K562 (cell line): Measurements from ENCODE around the gene PPP6R3. TPM values are rescaled to one million over a fixed set of nuclear protein-coding genes. Genes with fewer than 3 reads are reported as not detected.

Source experiments
- ATAC-seq: fragments of 200-7000 bp; cut with Tn5 transposase; 3 replicates; pipeline ENCODE4 v1.9.1; 2020; ENCODE audit warnings: moderate library complexity
- BruUV-seq: library from RNA; stranded (reverse); fragments of 400-500 nt; replicated peaks from 2 replicates; lab custom pipeline; 2021; lab: Mats Ljungman, UMichigan
- CTCF ChIA-PET: fragments of 300-600 bp; formaldehyde crosslinking; extraction: SDS; loops from one replicate; lab custom pipeline; 2021; ENCODE audit warnings: low intra/inter-chr PET ratio; lab: Yijun Ruan, JAX
- POLR2A ChIA-PET: fragments of 300-600, 350-650 bp; sonication (Branson Sonifier 250); formaldehyde crosslinking; extraction: SDS; loops from one replicate; lab custom pipeline; 2021; ENCODE audit warnings: antibody characterized with exemption, inconsistent platforms; lab: Yijun Ruan, JAX
- DNase-seq, 4 experiments: peaks; one replicate each; pipeline versions ENCODE4 v3.0.0 to v3.0.0-alpha.2; 2011 to 2018; ENCODE audit warnings: low spot score in 3 of 4, mixed read lengths in 3 of 4; ENCODE audit errors: extremely low read depth in 1 of 4
- FAIRE-seq: peaks from 2 replicates; lab custom pipeline; 2011; peaks lifted over from hg19 to GRCh38; lab: Jason Lieb, UNC
- H2AFZ ChIP-seq: 2 replicates; pipeline ENCODE4 v1.6.0; 2011; ENCODE audit warnings: low read depth, low read length, control low read depth, inconsistent platforms
- H3K27ac ChIP-seq: fragments of 200-600 bp; 3 replicates; pipeline ENCODE4 v1.8.0; 2011; ENCODE audit warnings: low read depth, mild to moderate bottlenecking, control low read depth, inconsistent platforms, low read length, moderate library complexity, mixed read lengths; ENCODE audit errors: extremely low read depth
- H3K27me3 ChIP-seq, 2 experiments: fragments of 300-600 bp in 1 of 2; 2 replicates in 1 of 2; 3 replicates in 1 of 2; pipeline versions ENCODE4 v1.6.0 to v1.8.0; 2011; ENCODE audit warnings: inconsistent platforms in 2 of 2, low read length in 2 of 2, mild to moderate bottlenecking in 1 of 2, mixed read lengths in 1 of 2, moderate library complexity in 1 of 2; ENCODE audit not compliant: control insufficient read depth in 2 of 2, insufficient read depth in 2 of 2
- H3K36me3 ChIP-seq: fragments of 300-600 bp; 3 replicates; pipeline ENCODE4 v1.8.0; 2011; ENCODE audit warnings: mild to moderate bottlenecking, low read length, inconsistent platforms; ENCODE audit not compliant: control insufficient read depth, insufficient read depth
- H3K4me1 ChIP-seq, 2 experiments: fragments of 200-600 bp in 1 of 2; replicated peaks in 1 of 2; 2 replicates in 1 of 2; 3 replicates in 1 of 2; pipeline versions ENCODE4 v1.5.1 to v1.8.0; 2011; ENCODE audit warnings: inconsistent platforms in 2 of 2, low read length in 2 of 2, mild to moderate bottlenecking in 1 of 2, mixed read lengths in 1 of 2, moderate library complexity in 1 of 2; ENCODE audit not compliant: control insufficient read depth in 2 of 2, insufficient read depth in 2 of 2
- H3K4me2 ChIP-seq: 2 replicates; pipeline ENCODE4 v1.6.1; 2011; ENCODE audit warnings: low read length, control low read depth, inconsistent platforms, mixed read lengths; ENCODE audit not compliant: insufficient read depth
- H3K4me3 ChIP-seq: fragments of 200-600 bp; sonication (generic), shearing (Covaris generic); 2 replicates; pipeline ENCODE4 v1.5.1; 2016; ENCODE audit warnings: control low read depth, inconsistent platforms
- H3K79me2 ChIP-seq: fragments of 200-600 bp; 3 replicates; pipeline ENCODE4 v1.8.0; 2011; ENCODE audit warnings: low read length, inconsistent platforms; ENCODE audit not compliant: control insufficient read depth, insufficient read depth
- H3K9ac ChIP-seq, 2 experiments: 2 replicates each; pipeline versions ENCODE4 v1.6.0 to v1.6.1; 2011; ENCODE audit warnings: low read depth in 2 of 2, low read length in 2 of 2, control low read depth in 1 of 2, inconsistent platforms in 1 of 2, mild to moderate bottlenecking in 1 of 2, mixed read lengths in 1 of 2; ENCODE audit not compliant: insufficient read depth in 1 of 2
- H3K9me1 ChIP-seq: one replicate; pipeline ENCODE4 v1.6.0; 2011; ENCODE audit warnings: inconsistent platforms, mild to moderate bottlenecking, low read length, moderate library complexity; ENCODE audit not compliant: control insufficient read depth, insufficient read depth
- H3K9me3 ChIP-seq: replicated peaks from 2 replicates; pipeline ENCODE4 v1.5.1; 2011; ENCODE audit warnings: low read depth, low read length, inconsistent platforms; ENCODE audit not compliant: control insufficient read depth, insufficient read depth
- H4K20me1 ChIP-seq: replicated peaks from 2 replicates; pipeline ENCODE4 v1.6.1; 2011; ENCODE audit warnings: low read length, inconsistent platforms, mixed read lengths; ENCODE audit not compliant: control insufficient read depth, insufficient read depth
- MEIS2 ChIP-seq: fragments of 450-650 bp; IDR thresholded peaks from 2 replicates; pipeline ENCODE4 v1.6.1; 2014; ENCODE audit warnings: mild to moderate bottlenecking; ENCODE audit not compliant: partially characterized antibody
- MTA1 ChIP-seq: fragments of 450-650 bp; IDR thresholded peaks from 2 replicates; pipeline ENCODE4 v1.6.1; 2017; ENCODE audit warnings: borderline replicate concordance
- NCOA1 ChIP-seq: fragments of 450-650 bp; IDR thresholded peaks from 2 replicates; pipeline ENCODE4 v1.6.1; 2016; ENCODE audit warnings: low read depth
- PCBP1 ChIP-seq: fragments of 200-400 bp; formaldehyde crosslinking; IDR thresholded peaks from 2 replicates; pipeline ENCODE4 v1.6.1; 2018; ENCODE audit warnings: mild to moderate bottlenecking, low read depth, low read length; ENCODE audit not compliant: poor library complexity, severe bottlenecking
- ZNF384 ChIP-seq: IDR thresholded peaks from 2 replicates; pipeline ENCODE4 v1.6.1; 2012; ENCODE audit warnings: low read depth, low read length, improper control_type of control experiment
- WGBS: fragments of 100-300 bp; shearing (Covaris generic); methylation state at CpG from one replicate; pipeline ENCODE4 v1.1.6; 2016; ENCODE audit warnings: low coverage, mixed read lengths; ENCODE audit not compliant: insufficient coverage; ENCODE audit errors: missing lambda C conversion rate; 5-methylcytosine and 5-hydroxymethylcytosine counted together
- in situ Hi-C: fragments of 300-500 bp; cut with MboI; formaldehyde crosslinking; loops from 4 replicates; pipeline ENCODE4 v1.15.0; 2018; ENCODE audit warnings: inconsistent platforms, mixed read lengths
- intact Hi-C: fragments of 100-400 bp; cut with micrococcal nuclease; formaldehyde crosslinking; loops from 2 replicates; pipeline ENCODE4 v1.14.2; 2022
- polyA plus RNA-seq, 8 experiments: library from polyadenylated mRNA; depleted of rRNA in 4 of 8; stranded (reverse) in 5 of 8; unstranded in 3 of 8; fragments of >200 nt; fragmentation: Nextera tagmentation in 2 of 8; fragmentation: Illumina TruSeq in 1 of 8; extraction: Ambion mirVana in 2 of 8; extraction: Trizol in 1 of 8; gene quantifications; 2 replicates each; pipeline versions ENCODE4 v1.2.1 to v1.2.3, GENCODE V29; 2011 to 2014; ENCODE audit warnings: inconsistent platforms in 1 of 8, missing spikeins in 1 of 8
- total RNA-seq, 7 experiments: library from RNA; depleted of rRNA in 6 of 7; stranded (reverse); fragments of >200 nt in 6 of 7; fragmentation: Illumina TruSeq in 2 of 7; extraction: Trizol in 2 of 7; gene quantifications; 2 replicates each; pipeline versions ENCODE4 v1.2.1 to v1.2.3, GENCODE V29; 2011 to 2021; ENCODE audit warnings: low replicate concordance in 1 of 7
- TF ChIP-seq, protein P1 (sequence below): sonication (generic); formaldehyde crosslinking; IDR thresholded peaks from 2 replicates; pipeline ENCODE4 v1.9.0; 2022; ENCODE audit warnings: mild to moderate bottlenecking, missing genetic modification reagents
- TF ChIP-seq, protein P2 (sequence below), 3 experiments: fragments of 200-800 bp in 1 of 3; sonication (Bioruptor generic) in 1 of 3; sonication (generic) in 1 of 3; formaldehyde crosslinking in 1 of 3; IDR thresholded peaks; 2 replicates each; pipeline versions ENCODE4 v1.6.1 to v1.8.0; 2016 to 2022; ENCODE audit warnings: mild to moderate bottlenecking in 2 of 3, missing compliant biosample characterization in 2 of 3, missing genetic modification characterization in 2 of 3, missing genetic modification reagents in 1 of 3
- TF ChIP-seq, protein P3 (sequence below): fragments of 450-650 bp; IDR thresholded peaks from 2 replicates; pipeline ENCODE4 v1.6.1; 2016; ENCODE audit warnings: mild to moderate bottlenecking, moderate library complexity

Gene PPP6R3
- total and polyA plus RNA-seq, 9 of the 15 experiments (the other 6 are each of a cell fraction or from before 2014, with no cell fraction given): 20.3 to 117 (median 80.6) TPM

DNA sequence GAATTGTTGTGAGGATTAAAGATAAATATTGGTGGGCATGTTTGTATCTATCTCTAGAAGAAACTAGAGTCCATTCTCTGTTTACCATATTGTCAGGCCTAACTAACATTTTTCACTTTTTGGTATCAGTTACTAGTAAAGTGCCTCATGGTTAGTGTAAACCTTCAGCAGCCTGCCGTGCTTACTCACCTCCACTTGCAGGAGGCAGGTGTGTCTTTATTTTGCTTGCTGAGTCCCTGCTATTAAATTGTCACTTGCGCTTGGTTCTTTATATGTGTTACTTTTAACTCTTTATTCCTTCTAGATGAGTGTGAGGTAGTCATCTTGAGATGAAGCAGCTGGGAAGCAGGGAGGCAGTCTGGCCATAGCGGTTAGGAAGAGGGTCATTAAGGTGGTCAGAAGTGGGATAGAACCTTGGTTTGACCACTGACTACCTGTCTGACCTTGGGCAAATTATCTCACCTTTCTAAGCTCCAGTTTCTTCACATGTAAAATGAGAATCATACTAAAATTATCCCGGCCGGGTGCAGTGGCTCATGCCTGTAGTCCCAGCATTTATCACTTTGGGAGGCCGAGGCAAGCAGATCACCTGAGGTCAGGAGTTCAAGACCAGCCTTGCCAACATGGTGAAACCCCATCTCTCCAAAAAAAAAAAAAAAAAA is 21.2 kb downstream of the PPP6R3 start:
- Histone ChIP-seq H3K79me2 (peaks cover 97% of the 10 kb centered on the region), H3K4me3 (no peak overlapping the region), H3K4me1 (no peaks in the 10 kb centered on the region), H4K20me1 (peaks cover 7% of the 10 kb centered on the region; the same call in 1 of the 2 replicates), H3K36me3 (peaks cover 23% of the 10 kb centered on the region; the same call in 1 of the 3 replicates), H3K9ac (no peak overlapping the region), H3K9me3 (no peaks in the 10 kb centered on the region), H3K4me2 (no peak overlapping the region), H3K27ac (no peak overlapping the region), H3K9me1 (no peaks in the 10 kb centered on the region), H2AFZ (no peak overlapping the region), H3K27me3 (no peaks in the 10 kb centered on the region)
- WGBS: 84% methylated on average over 6 of the region's 6 CpGs
- BruUV-seq: no TSS peak
- intact Hi-C loops: no loop called here
- DNase-seq (no peak), ATAC-seq (peak; percentile 35; the same call in 1 of the 3 replicates), FAIRE-seq (peak; percentile 32)
- TF ChIP-seq MEIS2 (no peak), PCBP1 (no peak), NCOA1 (no peak), ZNF384 (no peak), MTA1 (no peak)
- TF ChIP-seq, protein P1, sequence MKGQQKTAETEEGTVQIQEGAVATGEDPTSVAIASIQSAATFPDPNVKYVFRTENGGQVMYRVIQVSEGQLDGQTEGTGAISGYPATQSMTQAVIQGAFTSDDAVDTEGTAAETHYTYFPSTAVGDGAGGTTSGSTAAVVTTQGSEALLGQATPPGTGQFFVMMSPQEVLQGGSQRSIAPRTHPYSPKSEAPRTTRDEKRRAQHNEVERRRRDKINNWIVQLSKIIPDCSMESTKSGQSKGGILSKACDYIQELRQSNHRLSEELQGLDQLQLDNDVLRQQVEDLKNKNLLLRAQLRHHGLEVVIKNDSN: no peak
- TF ChIP-seq, protein P2, sequence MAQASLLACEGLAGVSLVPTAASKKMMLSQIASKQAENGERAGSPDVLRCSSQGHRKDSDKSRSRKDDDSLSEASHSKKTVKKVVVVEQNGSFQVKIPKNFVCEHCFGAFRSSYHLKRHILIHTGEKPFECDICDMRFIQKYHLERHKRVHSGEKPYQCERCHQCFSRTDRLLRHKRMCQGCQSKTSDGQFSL (CRISPR knock-in tag; IDR thresholded peaks at IDR 0.05): no peak
- TF ChIP-seq, protein P2 (tag; IDR thresholded peaks at IDR 0.05): no peak
- TF ChIP-seq, protein P3, sequence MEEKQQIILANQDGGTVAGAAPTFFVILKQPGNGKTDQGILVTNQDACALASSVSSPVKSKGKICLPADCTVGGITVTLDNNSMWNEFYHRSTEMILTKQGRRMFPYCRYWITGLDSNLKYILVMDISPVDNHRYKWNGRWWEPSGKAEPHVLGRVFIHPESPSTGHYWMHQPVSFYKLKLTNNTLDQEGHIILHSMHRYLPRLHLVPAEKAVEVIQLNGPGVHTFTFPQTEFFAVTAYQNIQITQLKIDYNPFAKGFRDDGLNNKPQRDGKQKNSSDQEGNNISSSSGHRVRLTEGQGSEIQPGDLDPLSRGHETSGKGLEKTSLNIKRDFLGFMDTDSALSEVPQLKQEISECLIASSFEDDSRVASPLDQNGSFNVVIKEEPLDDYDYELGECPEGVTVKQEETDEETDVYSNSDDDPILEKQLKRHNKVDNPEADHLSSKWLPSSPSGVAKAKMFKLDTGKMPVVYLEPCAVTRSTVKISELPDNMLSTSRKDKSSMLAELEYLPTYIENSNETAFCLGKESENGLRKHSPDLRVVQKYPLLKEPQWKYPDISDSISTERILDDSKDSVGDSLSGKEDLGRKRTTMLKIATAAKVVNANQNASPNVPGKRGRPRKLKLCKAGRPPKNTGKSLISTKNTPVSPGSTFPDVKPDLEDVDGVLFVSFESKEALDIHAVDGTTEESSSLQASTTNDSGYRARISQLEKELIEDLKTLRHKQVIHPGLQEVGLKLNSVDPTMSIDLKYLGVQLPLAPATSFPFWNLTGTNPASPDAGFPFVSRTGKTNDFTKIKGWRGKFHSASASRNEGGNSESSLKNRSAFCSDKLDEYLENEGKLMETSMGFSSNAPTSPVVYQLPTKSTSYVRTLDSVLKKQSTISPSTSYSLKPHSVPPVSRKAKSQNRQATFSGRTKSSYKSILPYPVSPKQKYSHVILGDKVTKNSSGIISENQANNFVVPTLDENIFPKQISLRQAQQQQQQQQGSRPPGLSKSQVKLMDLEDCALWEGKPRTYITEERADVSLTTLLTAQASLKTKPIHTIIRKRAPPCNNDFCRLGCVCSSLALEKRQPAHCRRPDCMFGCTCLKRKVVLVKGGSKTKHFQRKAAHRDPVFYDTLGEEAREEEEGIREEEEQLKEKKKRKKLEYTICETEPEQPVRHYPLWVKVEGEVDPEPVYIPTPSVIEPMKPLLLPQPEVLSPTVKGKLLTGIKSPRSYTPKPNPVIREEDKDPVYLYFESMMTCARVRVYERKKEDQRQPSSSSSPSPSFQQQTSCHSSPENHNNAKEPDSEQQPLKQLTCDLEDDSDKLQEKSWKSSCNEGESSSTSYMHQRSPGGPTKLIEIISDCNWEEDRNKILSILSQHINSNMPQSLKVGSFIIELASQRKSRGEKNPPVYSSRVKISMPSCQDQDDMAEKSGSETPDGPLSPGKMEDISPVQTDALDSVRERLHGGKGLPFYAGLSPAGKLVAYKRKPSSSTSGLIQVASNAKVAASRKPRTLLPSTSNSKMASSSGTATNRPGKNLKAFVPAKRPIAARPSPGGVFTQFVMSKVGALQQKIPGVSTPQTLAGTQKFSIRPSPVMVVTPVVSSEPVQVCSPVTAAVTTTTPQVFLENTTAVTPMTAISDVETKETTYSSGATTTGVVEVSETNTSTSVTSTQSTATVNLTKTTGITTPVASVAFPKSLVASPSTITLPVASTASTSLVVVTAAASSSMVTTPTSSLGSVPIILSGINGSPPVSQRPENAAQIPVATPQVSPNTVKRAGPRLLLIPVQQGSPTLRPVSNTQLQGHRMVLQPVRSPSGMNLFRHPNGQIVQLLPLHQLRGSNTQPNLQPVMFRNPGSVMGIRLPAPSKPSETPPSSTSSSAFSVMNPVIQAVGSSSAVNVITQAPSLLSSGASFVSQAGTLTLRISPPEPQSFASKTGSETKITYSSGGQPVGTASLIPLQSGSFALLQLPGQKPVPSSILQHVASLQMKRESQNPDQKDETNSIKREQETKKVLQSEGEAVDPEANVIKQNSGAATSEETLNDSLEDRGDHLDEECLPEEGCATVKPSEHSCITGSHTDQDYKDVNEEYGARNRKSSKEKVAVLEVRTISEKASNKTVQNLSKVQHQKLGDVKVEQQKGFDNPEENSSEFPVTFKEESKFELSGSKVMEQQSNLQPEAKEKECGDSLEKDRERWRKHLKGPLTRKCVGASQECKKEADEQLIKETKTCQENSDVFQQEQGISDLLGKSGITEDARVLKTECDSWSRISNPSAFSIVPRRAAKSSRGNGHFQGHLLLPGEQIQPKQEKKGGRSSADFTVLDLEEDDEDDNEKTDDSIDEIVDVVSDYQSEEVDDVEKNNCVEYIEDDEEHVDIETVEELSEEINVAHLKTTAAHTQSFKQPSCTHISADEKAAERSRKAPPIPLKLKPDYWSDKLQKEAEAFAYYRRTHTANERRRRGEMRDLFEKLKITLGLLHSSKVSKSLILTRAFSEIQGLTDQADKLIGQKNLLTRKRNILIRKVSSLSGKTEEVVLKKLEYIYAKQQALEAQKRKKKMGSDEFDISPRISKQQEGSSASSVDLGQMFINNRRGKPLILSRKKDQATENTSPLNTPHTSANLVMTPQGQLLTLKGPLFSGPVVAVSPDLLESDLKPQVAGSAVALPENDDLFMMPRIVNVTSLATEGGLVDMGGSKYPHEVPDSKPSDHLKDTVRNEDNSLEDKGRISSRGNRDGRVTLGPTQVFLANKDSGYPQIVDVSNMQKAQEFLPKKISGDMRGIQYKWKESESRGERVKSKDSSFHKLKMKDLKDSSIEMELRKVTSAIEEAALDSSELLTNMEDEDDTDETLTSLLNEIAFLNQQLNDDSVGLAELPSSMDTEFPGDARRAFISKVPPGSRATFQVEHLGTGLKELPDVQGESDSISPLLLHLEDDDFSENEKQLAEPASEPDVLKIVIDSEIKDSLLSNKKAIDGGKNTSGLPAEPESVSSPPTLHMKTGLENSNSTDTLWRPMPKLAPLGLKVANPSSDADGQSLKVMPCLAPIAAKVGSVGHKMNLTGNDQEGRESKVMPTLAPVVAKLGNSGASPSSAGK: no peak
- CTCF ChIA-PET: no interaction called here
- POLR2A ChIA-PET: interaction anchor here (0.7 to 1.0 kb wide), 2 partner anchors 11 to 18 kb away, joined by 3 read pairs; no protein-coding TSS in a partner anchor
- in situ Hi-C loops: no loop called here
